ENCODE measurements around the gene DGCR6L. TPM values are rescaled to one million over a fixed set of nuclear protein-coding genes. Genes with fewer than 3 reads are reported as not detected.

The DGCR6L gene
- total RNA-seq (2012; rRNA removed) = 65.4 and 68.6 TPM in 2 replicates
- polyA plus RNA-seq (2012; rRNA removed) = 80.4 and 95.2 TPM in 2 replicates
- 119 and 128 TPM in 2 replicates for polyA plus RNA-seq (2012; cell fraction: cytosol; rRNA removed)
- polyA plus RNA-seq (2012; cell fraction: nucleus; rRNA removed; ENCODE audit: low replicate concordance) = 30.9 and 64.5 TPM in 2 replicates
- Bru-seq, nascent RNA = percentile 55 among the genes with signal in this experiment
- BruChase-seq, experiment 1, labeled RNA remaining after a 6-hour chase = percentile 60 among the genes with signal in this experiment
- percentile 62 among the genes with signal in this experiment for BruChase-seq, experiment 2, labeled RNA remaining after a 2-hour chase
- long read RNA-seq, transcript DGCR6L-201 (5 exons, 1,154 nt) = major isoform, 103 of 129 reads
- long read RNA-seq, partial matches to known transcripts = 14 of 129 reads
- long read RNA-seq, other reads (novel, unspliced or antisense) = 12 of 129 reads

- peak within 1 kb of the TSS; percentile 90 for H2BK5ac ChIP-seq (ENCODE audit: low read depth, low read length, poor library complexity, severe bottlenecking)
- peaks cover 27% of the 10 kb centered on the region for H4K20me1 ChIP-seq (ENCODE audit: insufficient read depth, low read length)
- H3K79me1 ChIP-seq (ENCODE audit: low read depth in 1 of 2, low read length in 2 of 2) = peaks cover 24 to 65% of the 10 kb centered on the region in 2 experiments
- H2AFZ ChIP-seq (replicated peaks; ENCODE audit: low read length, poor library complexity) = peak within 1 kb of the TSS; percentile 92
- ChIA-PET POLR2A (ENCODE audit: unreplicated experiment) (interaction anchor here (0.5 to 1.0 kb wide), 5 partner anchors 9 to 584 kb away, joined by 3 to 6 read pairs (median 3); no protein-coding TSS in a partner anchor), CTCF (no interaction called here)
- peak within 1 kb of the TSS; percentile 72 to 87 for H4K8ac ChIP-seq (ENCODE audit: low read depth in 2 of 2, low read length in 2 of 2)
- peak within 1 kb of the TSS; percentile 96 for H3K9ac ChIP-seq (ENCODE audit: low read depth, low read length)
- H3K9me1 ChIP-seq (ENCODE audit: insufficient read depth, low read length) = peaks cover 23% of the 10 kb centered on the region
- ATAC-seq (ENCODE audit: low read depth) (peak; percentile 74), DNase-seq (peak; percentile 93)
- H3K4me2 ChIP-seq (ENCODE audit: low read depth, low read length) = peak within 1 kb of the TSS; percentile 94
- H3K9me3 ChIP-seq (ENCODE audit: control insufficient read depth, insufficient read depth, low read length) = no peaks in the 10 kb centered on the region
- H3K4me1 ChIP-seq (ENCODE audit: control insufficient read depth, insufficient read depth, low read length) = peaks cover 24% of the 10 kb centered on the region
- peaks cover 2% of the 10 kb centered on the region; the same call in 1 of the 2 replicates for H3K36me3 ChIP-seq (ENCODE audit: control insufficient read depth, insufficient read depth, low read length)
- dilution Hi-C loops (cut with HindIII; ENCODE audit: low sequenced_read_pairs, unreplicated experiment) = no loop called here
- intact Hi-C loops (cut with micrococcal nuclease) = loop anchor here (2.0 kb wide), 1 partner anchor 75 kb away; the partner anchor contains the start of gene ZNF74
- peak within 1 kb of the TSS; percentile 82 for H3K23ac ChIP-seq (ENCODE audit: low read depth, low read length)
- H2BK120ac ChIP-seq (ENCODE audit: low read depth, low read length) = peak within 1 kb of the TSS; percentile 59; the same call in 1 of the 2 replicates
- peak within 1 kb of the TSS; percentile 96 for H2AK9ac ChIP-seq (replicated peaks; ENCODE audit: low read depth, low read length, poor library complexity)
- BruUV-seq (replicated peaks) = no TSS peak
- H3K56ac ChIP-seq (ENCODE audit: extremely low read depth, insufficient read depth, low read length) = peak within 1 kb of the TSS; percentile 68
- no peaks in the 10 kb centered on the region for H3K27me3 ChIP-seq (ENCODE audit: control insufficient read depth, insufficient read depth, low read length)
- peak within 1 kb of the TSS; percentile 98 for H3K4me3 ChIP-seq (ENCODE audit: insufficient read depth, low read depth, low read length)
- H2AK5ac ChIP-seq (ENCODE audit: low read depth, low read length) = peak within 1 kb of the TSS; percentile 87
- peak within 1 kb of the TSS; percentile 91 for H4K5ac ChIP-seq (ENCODE audit: low read depth, low read length)
- 0% methylated on average over 65 of the region's 98 CpGs; no CpG with 5 or more reads in 1 of the 2 experiments for WGBS, 2 experiments (ENCODE audit: extremely low coverage in 2 of 2, insufficient read length in 1 of 2)
- H4K91ac ChIP-seq (ENCODE audit: insufficient read depth, low read depth, low read length) = peak within 1 kb of the TSS; percentile 80
- TF ChIP-seq RFX5 (IDR thresholded peaks at IDR 0.05; ENCODE audit: low read depth, low read length) (no peak), RAD21 (IDR thresholded peaks at IDR 0.05; ENCODE audit: low read length) (no peak), NFE2L2 (IDR thresholded peaks at IDR 0.05; ENCODE audit: low read depth, low read length) (peak; percentile 84), MAFK (IDR thresholded peaks at IDR 0.05; ENCODE audit: low read depth, low read length) (peak; percentile 39; the same call in 1 of the 2 replicates), CEBPB (IDR thresholded peaks at IDR 0.05; ENCODE audit: low read depth, low read length) (no peak), FOS (IDR thresholded peaks at IDR 0.05; ENCODE audit: low read depth, low read length) (peak; percentile 20; the same call in 1 of the 2 replicates), POLR2A (IDR thresholded peaks at IDR 0.05; ENCODE audit: low read depth, low read length) (peak; percentile 67), MXI1 (IDR thresholded peaks at IDR 0.05; ENCODE audit: borderline replicate concordance, low read depth, low read length) (peak; percentile 51; the same call in 1 of the 2 replicates)
- in situ Hi-C loops (cut with MboI; ENCODE audit: low sequenced_read_pairs) = no loop called here
- H3K18ac ChIP-seq (ENCODE audit: low read depth, low read length) = peak within 1 kb of the TSS; percentile 87
- no peak within 1 kb of the TSS for H2BK15ac ChIP-seq (ENCODE audit: low read depth, low read length)
- H2BK20ac ChIP-seq (ENCODE audit: low read depth, low read length) = no peak within 1 kb of the TSS
- peak within 1 kb of the TSS; percentile 95 for H3K14ac ChIP-seq (replicated peaks; ENCODE audit: low read depth, low read length)
- H3K27ac ChIP-seq (ENCODE audit: insufficient read depth, low read length) = peak within 1 kb of the TSS; percentile 96
- H3K4ac ChIP-seq (ENCODE audit: low read depth, low read length) = peak within 1 kb of the TSS; percentile 91
Observed at GRCh38 chr22:20319745-20320658, at the start of gene DGCR6L. Gene DGCR6L (minus strand): TSS chr22:20320060. CDS start chr22:20319988, 72 bp downstream.
